ENCODE measurements around the gene ALDH3B1. TPM values are rescaled to one million over a fixed set of nuclear protein-coding genes. Genes with fewer than 3 reads are reported as not detected.
A peak's percentile ranks its signal among the peaks of the same experiment; 100 is the strongest.

Gene ALDH3B1
- total RNA-seq, 1 donor from 2014 or later, result not detected

DNA sequence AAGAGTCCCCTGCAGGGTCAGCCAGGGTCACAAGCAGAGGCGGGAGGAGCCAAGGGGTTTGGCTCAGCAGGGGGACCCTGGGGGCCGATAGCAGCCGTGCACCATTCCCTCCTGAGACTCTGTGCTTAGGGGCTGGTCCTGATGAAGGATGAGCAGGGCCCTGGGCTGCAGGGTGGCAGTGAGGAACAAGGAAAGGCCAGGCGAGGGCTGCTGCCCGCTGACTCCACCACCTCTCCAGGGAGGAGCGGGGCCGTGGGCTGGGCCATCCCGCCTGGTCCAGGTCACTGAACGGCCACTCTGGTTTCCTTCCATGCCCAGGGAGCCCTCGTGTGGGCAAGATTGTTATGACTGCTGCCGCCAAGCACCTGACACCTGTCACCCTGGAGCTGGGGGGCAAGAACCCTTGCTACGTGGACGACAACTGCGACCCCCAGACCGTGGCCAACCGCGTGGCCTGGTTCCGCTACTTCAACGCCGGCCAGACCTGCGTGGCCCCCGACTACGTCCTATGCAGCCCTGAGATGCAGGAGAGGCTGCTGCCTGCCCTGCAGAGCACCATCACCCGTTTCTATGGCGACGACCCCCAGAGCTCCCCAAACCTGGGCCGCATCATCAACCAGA is 11.2 kb downstream of the ALDH3B1 start:
- Mint-ChIP-seq H3K27ac (no peak overlapping the region), H3K4me1 (ENCODE audit: low read depth) (no peaks in the 10 kb centered on the region), H3K27me3 (ENCODE audit: low read depth) (no peaks in the 10 kb centered on the region), H3K36me3 (ENCODE audit: low read depth) (no peaks in the 10 kb centered on the region), H3K9me3 (no peaks in the 10 kb centered on the region), H3K4me3 (ENCODE audit: low read depth) (no peak overlapping the region)
- no peak for DNase-seq (ENCODE audit: low spot score)
- intact Hi-C loops (cut with micrococcal nuclease), result no loop called here

DNA sequence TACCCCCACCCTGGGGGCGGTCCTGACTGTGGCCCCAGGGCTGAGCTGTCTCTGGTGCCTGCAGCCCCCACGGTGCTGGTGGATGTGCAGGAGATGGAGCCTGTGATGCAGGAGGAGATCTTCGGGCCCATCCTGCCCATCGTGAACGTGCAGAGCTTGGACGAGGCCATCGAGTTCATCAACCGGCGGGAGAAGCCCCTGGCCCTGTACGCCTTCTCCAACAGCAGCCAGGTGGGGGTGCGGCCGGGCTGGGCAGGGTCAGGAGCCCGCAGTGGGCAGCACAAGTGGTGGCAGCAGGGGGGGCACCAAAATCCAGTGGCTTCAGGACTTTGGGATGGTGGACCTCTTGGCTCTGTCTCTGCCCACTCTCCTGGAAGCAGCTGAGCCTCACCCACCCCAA is 12.4 kb downstream of the ALDH3B1 start:
- Mint-ChIP-seq H3K4me3 (ENCODE audit: low read depth) (no peak overlapping the region), H3K9me3 (no peaks in the 10 kb centered on the region), H3K4me1 (ENCODE audit: low read depth) (no peaks in the 10 kb centered on the region), H3K36me3 (ENCODE audit: low read depth) (no peaks in the 10 kb centered on the region), H3K27me3 (ENCODE audit: low read depth) (no peaks in the 10 kb centered on the region), H3K27ac (no peak overlapping the region)
- no peak for DNase-seq (ENCODE audit: low spot score)
- intact Hi-C loops (cut with micrococcal nuclease), result no loop called here

DNA sequence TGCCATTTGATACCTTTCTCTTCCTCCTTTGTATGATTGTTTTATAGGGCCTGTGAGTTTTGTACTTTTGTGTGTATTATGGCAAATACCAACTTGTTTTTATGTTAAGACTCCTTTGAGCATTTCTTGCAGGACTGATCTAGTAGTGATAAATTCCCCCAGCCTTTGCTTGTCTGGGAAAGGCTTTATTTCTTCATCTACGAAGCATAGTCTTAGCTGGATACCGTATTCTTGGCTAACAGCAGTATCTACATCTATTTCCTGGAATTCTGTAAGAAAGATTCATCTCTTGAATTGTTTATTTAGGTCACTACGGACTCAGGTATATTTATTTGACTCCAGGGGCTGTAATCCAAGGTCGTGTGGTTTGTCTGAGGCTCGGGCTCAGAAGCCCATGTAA is 14.4 kb downstream of the ALDH3B1 start:
- Mint-ChIP-seq H3K27ac (no peak overlapping the region), H3K27me3 (ENCODE audit: low read depth) (no peaks in the 10 kb centered on the region)
- intact Hi-C loops (cut with micrococcal nuclease), result no loop called here

DNA sequence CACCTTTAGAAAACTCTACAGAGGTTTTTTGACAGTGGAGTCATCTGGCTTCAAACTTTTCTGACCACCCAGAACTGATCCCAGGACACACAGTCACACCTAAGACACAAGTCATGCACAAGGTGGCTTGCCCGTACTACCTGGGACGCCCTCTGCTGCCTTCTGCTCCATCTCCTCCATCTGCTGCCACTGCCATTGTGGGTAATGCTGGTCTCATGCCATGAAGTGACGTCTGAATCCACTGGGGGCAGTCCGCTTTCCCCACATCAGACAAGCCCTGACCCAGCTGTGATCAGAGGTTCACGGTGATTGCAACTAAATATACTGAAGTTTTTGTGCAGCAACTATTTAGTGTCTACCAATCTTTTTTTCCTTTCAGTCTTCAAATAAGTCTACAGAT is 14.9 kb downstream of the ALDH3B1 start:
- Mint-ChIP-seq H3K27me3 (ENCODE audit: low read depth) (no peaks in the 10 kb centered on the region), H3K36me3 (ENCODE audit: low read depth) (no peaks in the 10 kb centered on the region), H3K27ac (no peak overlapping the region), H3K4me1 (ENCODE audit: low read depth) (peaks cover 15% of the 10 kb centered on the region), H3K4me3 (ENCODE audit: low read depth) (no peak overlapping the region), H3K9me3 (no peaks in the 10 kb centered on the region)
- DNase-seq (ENCODE audit: low spot score), result no peak
- intact Hi-C loops (cut with micrococcal nuclease), result no loop called here

More for the DNA sequence above, 14.4 kb downstream of the ALDH3B1 start:
- Mint-ChIP-seq H3K9me3 (no peaks in the 10 kb centered on the region), H3K4me3 (ENCODE audit: low read depth) (no peak overlapping the region), H3K36me3 (ENCODE audit: low read depth) (no peaks in the 10 kb centered on the region), H3K4me1 (ENCODE audit: low read depth) (peaks cover 12% of the 10 kb centered on the region)
- DNase-seq (ENCODE audit: low spot score), result no peak

DNA sequence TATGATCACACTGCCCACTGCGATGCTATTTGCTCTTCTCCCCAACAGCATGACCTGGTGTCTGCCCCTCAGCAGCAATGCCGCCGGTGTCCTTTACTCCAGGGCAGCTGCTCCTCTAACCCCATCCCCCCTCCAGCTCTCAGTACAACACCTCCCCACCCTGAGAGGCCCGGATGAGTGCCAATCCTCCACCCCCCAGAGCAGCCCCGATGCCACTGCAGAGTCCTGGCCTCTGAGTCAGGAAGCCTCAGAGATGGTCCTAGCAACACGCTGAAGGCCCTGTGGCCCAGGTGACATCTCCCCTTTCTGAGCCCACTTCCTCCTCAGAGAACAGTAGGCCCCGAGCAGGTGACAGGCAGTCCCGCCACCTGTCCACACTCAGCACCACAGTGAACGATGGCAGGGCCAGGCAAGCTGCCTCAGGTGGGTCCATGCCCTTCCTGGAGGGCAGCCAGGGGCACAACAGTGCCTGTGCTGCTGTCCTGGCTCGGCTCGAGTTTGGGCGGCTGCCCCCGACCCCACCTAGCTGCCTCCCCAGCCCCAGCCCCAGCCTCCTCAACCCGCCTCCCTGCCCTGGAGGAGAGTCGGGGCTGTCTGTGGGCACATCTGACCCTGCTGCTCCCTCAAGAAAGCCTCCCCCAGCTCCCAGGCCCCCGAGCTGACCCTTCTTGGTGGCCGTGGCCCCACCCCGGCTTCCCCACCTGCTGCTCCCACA is 16.4 kb downstream of the ALDH3B1 start:
- no peak for DNase-seq (ENCODE audit: low spot score)
- Mint-ChIP-seq H3K9me3 (no peaks in the 10 kb centered on the region), H3K27ac (no peak overlapping the region), H3K4me3 (ENCODE audit: low read depth) (no peak overlapping the region), H3K27me3 (ENCODE audit: low read depth) (no peaks in the 10 kb centered on the region), H3K36me3 (ENCODE audit: low read depth) (peaks cover 1% of the 10 kb centered on the region), H3K4me1 (ENCODE audit: low read depth) (peaks cover 19% of the 10 kb centered on the region)
- intact Hi-C loops (cut with micrococcal nuclease), result no loop called here

DNA sequence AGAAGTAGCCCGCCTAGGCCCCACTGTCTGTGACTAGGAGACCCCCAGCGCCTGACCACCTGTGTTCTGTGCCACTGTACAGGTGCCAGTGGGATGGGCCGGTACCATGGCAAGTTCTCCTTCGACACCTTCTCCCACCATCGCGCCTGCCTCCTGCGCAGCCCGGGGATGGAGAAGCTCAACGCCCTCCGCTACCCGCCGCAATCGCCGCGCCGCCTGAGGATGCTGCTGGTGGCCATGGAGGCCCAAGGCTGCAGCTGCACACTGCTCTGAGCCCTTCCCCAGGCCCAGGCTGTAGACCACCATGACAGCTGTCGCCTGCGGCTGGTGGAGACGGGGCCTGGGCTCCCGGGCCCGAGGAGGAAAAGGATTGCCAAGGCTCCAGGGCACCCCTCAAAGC is 17.5 kb downstream of the ALDH3B1 start:
- Mint-ChIP-seq H3K36me3 (ENCODE audit: low read depth) (peaks cover 4% of the 10 kb centered on the region), H3K4me3 (ENCODE audit: low read depth) (no peak overlapping the region), H3K4me1 (ENCODE audit: low read depth) (peaks cover 23% of the 10 kb centered on the region), H3K27me3 (ENCODE audit: low read depth) (no peaks in the 10 kb centered on the region), H3K27ac (no peak overlapping the region), H3K9me3 (no peaks in the 10 kb centered on the region)
- DNase-seq (ENCODE audit: low spot score), result no peak
- intact Hi-C loops (cut with micrococcal nuclease), result no loop called here

DNA sequence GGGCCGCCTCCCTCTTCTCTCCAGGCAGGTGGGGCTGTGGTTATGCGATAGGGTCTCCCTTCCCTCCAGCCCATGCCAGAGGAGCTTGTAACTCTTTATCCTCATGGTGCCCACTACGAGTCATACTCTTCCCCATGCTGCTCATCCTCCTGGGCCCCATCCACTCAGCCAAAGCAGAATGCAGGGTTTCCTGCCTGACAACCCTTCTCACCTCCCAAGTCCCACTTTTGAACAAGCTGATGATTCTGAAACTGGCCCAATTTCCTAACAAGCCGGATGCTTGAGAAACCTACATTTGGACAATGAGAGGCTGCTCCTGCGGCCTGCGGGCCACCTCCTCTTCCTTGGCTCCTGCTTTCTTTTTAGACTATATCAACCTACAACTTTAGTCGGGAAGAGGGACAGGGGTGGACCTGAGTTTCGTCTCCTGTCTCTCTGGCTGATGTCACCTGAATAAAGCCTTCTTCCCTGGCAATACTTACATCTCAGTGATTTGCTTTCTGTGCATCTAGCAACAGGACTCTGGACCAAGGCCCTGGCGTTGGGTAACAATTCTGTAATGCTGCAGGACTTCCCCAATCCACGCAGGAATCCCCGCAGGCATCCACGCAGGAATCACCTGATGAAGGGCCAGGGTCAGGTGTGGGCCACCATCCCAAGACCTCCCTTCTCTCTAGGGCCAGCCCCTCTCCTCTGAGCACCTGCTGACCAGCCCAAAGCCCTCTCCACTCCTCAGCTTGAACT is 18.8 kb downstream of the ALDH3B1 start:
- Mint-ChIP-seq H3K27ac (peak overlapping the region; percentile 75), H3K4me3 (ENCODE audit: low read depth) (peak overlapping the region; percentile 97), H3K4me1 (ENCODE audit: low read depth) (peaks cover 23% of the 10 kb centered on the region), H3K36me3 (ENCODE audit: low read depth) (peaks cover 4% of the 10 kb centered on the region), H3K27me3 (ENCODE audit: low read depth) (no peaks in the 10 kb centered on the region), H3K9me3 (no peaks in the 10 kb centered on the region)
- intact Hi-C loops (cut with micrococcal nuclease), result no loop called here
- DNase-seq (ENCODE audit: low spot score), result no peak

DNA sequence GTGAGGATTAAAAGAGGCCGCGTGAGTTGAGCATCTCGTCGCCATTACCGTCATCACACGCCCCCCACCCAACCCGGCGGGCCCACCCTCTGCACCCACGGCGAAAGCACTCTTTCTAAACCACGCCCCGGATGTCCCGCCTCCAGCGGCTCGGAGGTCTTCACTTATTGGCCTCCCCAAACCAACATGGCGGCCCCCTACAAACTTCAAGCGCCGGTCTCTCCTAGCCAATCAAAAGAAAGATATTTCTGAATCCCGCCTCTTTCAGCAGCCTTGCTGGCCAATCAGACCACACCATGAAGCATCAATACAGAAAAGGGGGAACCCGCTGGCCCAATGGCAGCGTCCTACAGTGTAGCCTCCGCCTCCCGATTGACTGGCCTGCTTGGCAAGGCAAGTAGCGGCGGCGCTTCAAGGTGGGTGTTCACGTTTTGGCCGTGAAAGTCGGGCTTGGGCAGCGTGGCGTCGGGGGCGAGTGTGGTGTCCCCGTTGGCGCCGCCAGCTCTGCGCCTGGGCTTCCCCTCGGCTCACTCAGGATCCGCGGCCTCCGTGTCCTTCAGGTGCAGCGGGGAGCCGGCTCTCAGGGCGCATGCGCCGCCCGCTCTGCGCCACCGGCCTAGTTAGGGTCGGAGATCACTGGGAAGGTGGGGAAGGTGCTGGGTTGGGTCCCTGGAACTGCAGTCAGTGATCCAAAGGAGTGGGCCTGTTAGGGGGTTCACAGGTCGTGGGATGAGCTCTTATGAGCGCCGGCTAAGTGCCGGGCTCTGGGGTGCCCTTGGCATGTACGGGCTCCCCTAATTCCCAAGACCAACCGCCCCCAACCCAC is 20.4 kb downstream of the ALDH3B1 start, which contains the start of gene NDUFS8:
NDUFS8 (plus strand) TSS at position 364 of the 826 bp plus-strand sequence. CDS start 1,471 bp downstream, outside the sequence.
- H3K27me3 Mint-ChIP-seq (ENCODE audit: low read depth), result no peaks in the 10 kb centered on the region
- peaks cover 8% of the 10 kb centered on the region for H3K36me3 Mint-ChIP-seq (ENCODE audit: low read depth)
- intact Hi-C loops (cut with micrococcal nuclease), result loop anchor here (1.0 to 10.0 kb wide), 4 partner anchors 10 to 184 kb away; partner anchors contain the start of genes CHKA, KMT5B and UNC93B1
- peak; percentile 95 for DNase-seq (ENCODE audit: low spot score)
- H3K4me3 Mint-ChIP-seq (ENCODE audit: low read depth), result peak within 1 kb of the TSS; percentile 97
- H3K9me3 Mint-ChIP-seq, result no peaks in the 10 kb centered on the region
- peaks cover 23% of the 10 kb centered on the region for H3K4me1 Mint-ChIP-seq (ENCODE audit: low read depth)
- H3K27ac Mint-ChIP-seq, result peak within 1 kb of the TSS; percentile 95

DNA sequence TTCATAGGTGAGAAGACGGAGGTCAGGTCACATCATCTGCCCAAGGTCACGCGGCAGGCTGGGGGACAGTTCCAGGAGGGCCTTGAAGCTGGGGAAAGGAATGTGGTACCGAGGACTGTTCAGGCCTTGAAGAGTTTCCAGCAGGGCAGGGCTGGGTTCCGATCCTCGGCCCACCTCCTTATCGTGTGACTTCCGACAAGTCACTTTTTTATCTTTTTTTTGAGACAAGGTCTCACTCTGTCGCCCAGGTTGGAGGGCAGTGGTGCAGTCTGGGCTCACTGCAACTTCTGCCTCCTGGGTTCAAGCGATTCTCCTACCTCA is 21.0 kb downstream of the ALDH3B1 start:
- H3K4me3 Mint-ChIP-seq (ENCODE audit: low read depth), result peak overlapping the region; percentile 97
- H3K9me3 Mint-ChIP-seq, result no peaks in the 10 kb centered on the region
- no peak for DNase-seq (ENCODE audit: low spot score)
- peak overlapping the region; percentile 95 for H3K27ac Mint-ChIP-seq
- H3K36me3 Mint-ChIP-seq (ENCODE audit: low read depth), result peaks cover 8% of the 10 kb centered on the region
- H3K4me1 Mint-ChIP-seq (ENCODE audit: low read depth), result peaks cover 23% of the 10 kb centered on the region
- H3K27me3 Mint-ChIP-seq (ENCODE audit: low read depth), result no peaks in the 10 kb centered on the region
- intact Hi-C loops (cut with micrococcal nuclease), result loop anchor here (2.0 to 10.0 kb wide), 2 partner anchors 90 to 184 kb away; partner anchors contain the start of genes CHKA and KMT5B

DNA sequence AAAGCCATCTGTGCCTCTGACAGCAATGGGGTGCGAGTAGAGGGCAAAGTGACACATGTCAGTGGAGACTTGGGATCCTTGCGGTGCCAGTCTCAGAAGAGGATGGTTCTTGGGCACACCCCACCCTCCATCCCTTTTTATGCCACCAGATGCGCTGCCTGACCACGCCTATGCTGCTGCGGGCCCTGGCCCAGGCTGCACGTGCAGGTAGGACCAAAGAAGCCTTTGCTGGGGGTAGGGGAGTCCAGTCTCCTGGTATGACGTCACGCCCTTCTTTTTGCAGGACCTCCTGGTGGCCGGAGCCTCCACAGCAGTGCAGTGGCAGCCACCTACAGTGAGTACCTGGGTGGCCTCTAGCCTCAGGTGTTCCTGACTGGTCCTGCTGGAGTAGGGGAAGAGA is 21.9 kb downstream of the ALDH3B1 start:
- H3K27me3 Mint-ChIP-seq (ENCODE audit: low read depth), result no peaks in the 10 kb centered on the region
- intact Hi-C loops (cut with micrococcal nuclease), result loop anchor here (10.0 kb wide), 1 partner anchor 183 kb away; the partner anchor contains the start of gene KMT5B
- peak overlapping the region; percentile 97 for H3K4me3 Mint-ChIP-seq (ENCODE audit: low read depth)
- H3K9me3 Mint-ChIP-seq, result no peaks in the 10 kb centered on the region
- peaks cover 27% of the 10 kb centered on the region for H3K4me1 Mint-ChIP-seq (ENCODE audit: low read depth)
- peaks cover 10% of the 10 kb centered on the region for H3K36me3 Mint-ChIP-seq (ENCODE audit: low read depth)
- no peak for DNase-seq (ENCODE audit: low spot score)
- peak overlapping the region; percentile 95 for H3K27ac Mint-ChIP-seq

DNA sequence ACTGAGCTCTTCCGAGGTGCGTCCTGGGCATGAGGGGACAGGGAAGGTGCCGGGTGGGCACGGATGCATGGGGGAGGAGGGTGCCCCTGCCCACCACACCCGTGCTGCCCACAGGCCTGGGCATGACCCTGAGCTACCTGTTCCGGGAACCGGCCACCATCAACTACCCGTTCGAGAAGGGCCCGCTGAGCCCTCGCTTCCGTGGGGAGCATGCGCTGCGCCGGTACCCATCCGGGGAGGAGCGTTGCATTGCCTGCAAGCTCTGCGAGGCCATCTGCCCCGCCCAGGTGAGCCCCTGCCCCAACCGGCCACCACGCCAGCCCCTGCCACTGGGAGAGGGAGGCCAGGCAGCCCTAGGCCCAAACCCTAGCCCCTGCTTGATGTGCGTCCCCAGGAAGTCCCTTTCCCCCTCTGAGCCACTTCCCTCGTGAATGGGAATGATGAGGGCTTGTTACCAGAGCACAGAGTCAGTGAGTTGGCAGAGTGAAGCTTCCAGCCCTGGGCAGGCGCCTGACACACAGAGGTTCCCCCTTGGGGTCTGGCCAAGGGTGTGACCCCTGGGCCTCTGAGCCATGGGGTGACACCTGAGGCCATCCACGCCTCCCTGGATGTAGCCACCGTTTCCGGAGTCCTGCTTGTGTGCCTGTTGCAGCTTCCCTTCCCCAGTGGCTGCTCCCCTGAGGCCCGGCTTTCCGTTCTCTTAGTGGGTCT is 23.0 kb downstream of the ALDH3B1 start:
- H3K27me3 Mint-ChIP-seq (ENCODE audit: low read depth), result no peaks in the 10 kb centered on the region
- intact Hi-C loops (cut with micrococcal nuclease), result loop anchor here (10.0 kb wide), 1 partner anchor 182 kb away; the partner anchor contains the start of gene KMT5B
- peaks cover 10% of the 10 kb centered on the region for H3K36me3 Mint-ChIP-seq (ENCODE audit: low read depth)
- H3K27ac Mint-ChIP-seq, result no peak overlapping the region
- peak overlapping the region; percentile 5 for H3K4me3 Mint-ChIP-seq (ENCODE audit: low read depth)
- no peaks in the 10 kb centered on the region for H3K9me3 Mint-ChIP-seq
- H3K4me1 Mint-ChIP-seq (ENCODE audit: low read depth), result peaks cover 27% of the 10 kb centered on the region
- no peak for DNase-seq (ENCODE audit: low spot score)

DNA sequence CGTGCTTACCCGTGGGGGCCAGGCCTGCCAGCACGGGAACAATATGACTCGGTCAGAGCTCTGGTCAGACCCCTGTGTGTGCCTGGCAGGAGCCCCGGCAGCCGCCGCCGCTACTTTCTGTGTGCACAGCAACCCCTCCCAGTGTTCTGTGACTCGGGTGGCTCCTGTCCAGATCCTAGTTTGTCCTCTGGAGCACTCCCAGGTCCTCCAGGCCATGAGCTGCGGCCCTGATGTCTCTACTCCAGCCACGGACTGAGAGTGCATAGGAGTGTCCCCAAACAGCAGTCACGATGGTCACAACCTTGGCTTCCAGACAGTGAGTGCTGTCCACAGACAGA is 23.6 kb downstream of the ALDH3B1 start:
- intact Hi-C loops (cut with micrococcal nuclease), result loop anchor here (10.0 kb wide), 1 partner anchor 181 kb away; the partner anchor contains the start of gene KMT5B
- Mint-ChIP-seq H3K9me3 (no peaks in the 10 kb centered on the region), H3K27me3 (ENCODE audit: low read depth) (no peaks in the 10 kb centered on the region), H3K4me3 (ENCODE audit: low read depth) (peak overlapping the region; percentile 5), H3K27ac (no peak overlapping the region), H3K4me1 (ENCODE audit: low read depth) (peaks cover 26% of the 10 kb centered on the region), H3K36me3 (ENCODE audit: low read depth) (peaks cover 10% of the 10 kb centered on the region)
- DNase-seq (ENCODE audit: low spot score), result no peak
